Testis (tissue), 3 donors: ENCODE data around the gene XCL2. TPM values are rescaled to one million over a fixed set of nuclear protein-coding genes. Genes with fewer than 3 reads are reported as not detected.

Experiments used
- DNase-seq: peaks from one replicate; pipeline ENCODE4 v3.0.0-alpha.2; 2019
- H3K27ac ChIP-seq, 2 donors: fragments of 200-600 bp; sonication (generic); one replicate each; pipeline ENCODE4 v1.5.1; 2019
- H3K27me3 ChIP-seq: fragments of 200-600 bp; sonication (generic); one replicate; pipeline ENCODE4 v1.5.1; 2019
- H3K36me3 ChIP-seq: fragments of 200-600 bp; sonication (generic); one replicate; pipeline ENCODE4 v1.5.1; 2017; ENCODE audit warnings: low read depth; ENCODE audit errors: missing control alignments
- H3K4me1 ChIP-seq: fragments of 200-600 bp; sonication (generic); one replicate; pipeline ENCODE4 v1.5.1; 2019
- H3K4me3 ChIP-seq, 2 donors: fragments of 200-600 bp; sonication (generic); one replicate each; pipeline ENCODE4 v1.5.1; 2017 to 2019
- H3K9me3 ChIP-seq: fragments of 200-600 bp; sonication (generic); one replicate; pipeline ENCODE4 v1.5.1; 2017
- POLR2A ChIP-seq: fragments of 450-650 bp; IDR thresholded peaks from one replicate; pipeline ENCODE4 v1.6.1; 2017; ENCODE audit warnings: antibody characterized with exemption, mild to moderate bottlenecking, moderate library complexity
- WGBS, 2 donors: methylation state at CpG; one replicate each; pipeline ENCODE4 v1.1.5; 2018; 5-methylcytosine and 5-hydroxymethylcytosine counted together
- intact Hi-C: fragments of 100-400 bp; cut with DNase I; formaldehyde crosslinking; loops from one replicate; pipeline ENCODE4 v1.15.1; 2023; ENCODE audit warnings: low total_unique reads
- polyA plus RNA-seq: library from polyadenylated mRNA; stranded (reverse); fragments of 350-450 nt; fragmentation: Illumina TruSeq; extraction: RNeasy Lipid Tissue Mini Kit (QIAGEN cat#74804); gene quantifications from one replicate; pipeline ENCODE4 v1.2.3, GENCODE V29; 2014; ENCODE audit warnings: low read depth, low replicate concordance; ENCODE audit not compliant: insufficient read depth
- total RNA-seq, 2 donors: library from RNA; depleted of rRNA; stranded (reverse); fragments of >200 nt; gene quantifications; one replicate each; pipeline ENCODE4 v1.2.3, GENCODE V29; 2016
- TF ChIP-seq, protein P1 (sequence below), 3 experiments: fragments of 450-650 bp in 2 of 3; fragments of 200-600 bp in 1 of 3; sonication (generic) in 1 of 3; IDR thresholded peaks; one replicate each; pipeline ENCODE4 v1.5.1; 2016 to 2019; ENCODE audit warnings: antibody characterized with exemption in 3 of 3, mild to moderate bottlenecking in 2 of 3, moderate library complexity in 1 of 3

The XCL2 gene
- total and polyA plus RNA-seq, 3 donors from 2014 or later = 2.0 TPM; not detected in 2

DNA sequence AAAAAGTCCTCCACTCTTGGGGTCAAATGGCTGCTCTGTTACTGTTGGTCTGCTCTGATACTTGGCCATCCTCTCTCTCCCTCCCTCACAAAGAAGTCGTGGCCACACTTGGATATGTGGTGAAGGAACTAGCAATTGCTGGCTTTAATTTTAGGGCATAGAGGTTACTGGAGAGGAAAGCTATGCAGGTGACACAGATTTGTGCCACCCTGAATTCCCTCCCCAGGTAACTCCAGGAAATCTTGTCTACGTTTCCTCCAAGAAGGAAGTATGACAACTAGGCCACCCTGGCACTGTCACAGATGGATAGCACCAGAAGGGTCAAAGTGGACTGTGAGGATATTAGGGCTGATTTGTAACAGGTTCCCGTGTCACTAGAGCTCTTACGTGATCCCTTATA, 36.0 kb downstream of the XCL2 start:
- Histone ChIP-seq H3K9me3 (no peaks in the 10 kb centered on the region), H3K4me1 (no peaks in the 10 kb centered on the region), H3K4me3 (no peak overlapping the region), H3K27me3 (no peaks in the 10 kb centered on the region), H3K27ac (no peak overlapping the region), H3K36me3 (no peaks in the 10 kb centered on the region)
- no peak for DNase-seq
- TF ChIP-seq, protein P1, sequence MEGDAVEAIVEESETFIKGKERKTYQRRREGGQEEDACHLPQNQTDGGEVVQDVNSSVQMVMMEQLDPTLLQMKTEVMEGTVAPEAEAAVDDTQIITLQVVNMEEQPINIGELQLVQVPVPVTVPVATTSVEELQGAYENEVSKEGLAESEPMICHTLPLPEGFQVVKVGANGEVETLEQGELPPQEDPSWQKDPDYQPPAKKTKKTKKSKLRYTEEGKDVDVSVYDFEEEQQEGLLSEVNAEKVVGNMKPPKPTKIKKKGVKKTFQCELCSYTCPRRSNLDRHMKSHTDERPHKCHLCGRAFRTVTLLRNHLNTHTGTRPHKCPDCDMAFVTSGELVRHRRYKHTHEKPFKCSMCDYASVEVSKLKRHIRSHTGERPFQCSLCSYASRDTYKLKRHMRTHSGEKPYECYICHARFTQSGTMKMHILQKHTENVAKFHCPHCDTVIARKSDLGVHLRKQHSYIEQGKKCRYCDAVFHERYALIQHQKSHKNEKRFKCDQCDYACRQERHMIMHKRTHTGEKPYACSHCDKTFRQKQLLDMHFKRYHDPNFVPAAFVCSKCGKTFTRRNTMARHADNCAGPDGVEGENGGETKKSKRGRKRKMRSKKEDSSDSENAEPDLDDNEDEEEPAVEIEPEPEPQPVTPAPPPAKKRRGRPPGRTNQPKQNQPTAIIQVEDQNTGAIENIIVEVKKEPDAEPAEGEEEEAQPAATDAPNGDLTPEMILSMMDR (IDR thresholded peaks at IDR 0.05) = no peak
- intact Hi-C loops = no loop called here
- WGBS, 2 donors = 88 to 93% methylated on average over 4 of the region's 4 CpGs

DNA sequence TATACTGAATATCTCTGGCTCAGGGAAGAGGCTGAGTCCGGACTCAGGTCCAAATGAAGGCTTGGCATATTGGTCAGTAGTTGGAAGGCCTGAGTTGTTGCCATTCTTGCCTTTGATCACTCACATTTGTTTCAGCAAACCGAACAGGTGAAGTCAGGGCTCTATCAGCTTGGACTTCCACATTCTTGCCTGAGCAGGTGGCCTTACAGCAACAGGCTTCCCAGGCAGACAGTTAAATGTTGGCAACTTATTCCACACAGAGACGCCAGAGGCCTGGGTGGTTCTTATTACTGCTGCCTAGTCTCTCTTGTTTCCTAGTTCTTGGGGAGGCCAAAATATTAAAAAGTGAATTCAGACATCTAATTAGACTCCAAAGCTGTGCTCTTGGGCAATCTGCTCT, 36.6 kb downstream of the XCL2 start:
- no peaks in the 10 kb centered on the region for H3K27me3 ChIP-seq
- no peaks in the 10 kb centered on the region for H3K9me3 ChIP-seq
- WGBS, 2 donors = 82 to 84% methylated on average over 3 of the region's 3 CpGs
- intact Hi-C loops = no loop called here
- DNase-seq = no peak
- H3K4me1 ChIP-seq = no peaks in the 10 kb centered on the region
- no peak for TF ChIP-seq POLR2A
- TF ChIP-seq, protein P1 (IDR thresholded peaks at IDR 0.05) = no peak
- no peaks in the 10 kb centered on the region for H3K36me3 ChIP-seq
- no peak overlapping the region for H3K27ac ChIP-seq
- H3K4me3 ChIP-seq = no peak overlapping the region

DNA sequence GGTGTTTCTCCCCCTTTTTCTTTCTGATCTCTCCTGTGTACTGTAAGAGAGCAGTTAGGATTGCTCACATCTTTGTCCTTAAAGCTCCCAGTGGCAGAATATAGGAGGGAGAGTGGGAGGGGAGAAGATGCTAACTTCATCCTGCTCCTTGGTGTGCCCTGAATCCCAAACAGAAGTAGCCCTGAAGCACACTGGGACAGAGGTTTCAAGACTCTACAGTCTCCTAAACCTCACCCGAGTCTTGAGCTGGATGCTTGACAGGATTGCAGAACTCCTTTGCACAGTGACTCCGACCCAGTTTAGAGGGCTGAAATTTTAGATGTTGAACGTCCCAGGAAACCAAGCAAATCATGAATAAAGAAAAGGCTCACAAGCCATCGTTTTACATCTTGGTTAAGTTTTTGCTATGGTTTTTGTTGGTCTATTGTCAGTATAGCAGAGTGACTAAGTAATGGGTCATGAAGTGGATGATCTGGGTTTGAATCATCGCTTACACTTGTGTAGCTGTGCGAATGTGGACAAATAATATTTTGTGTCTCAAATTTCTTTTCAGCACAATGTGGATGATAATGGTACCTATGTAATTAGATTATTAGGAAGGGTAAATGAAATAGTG, 37.5 kb downstream of the XCL2 start:
- WGBS, 2 donors = 93 to 94% methylated on average over 6 of the region's 6 CpGs
- no peak overlapping the region for H3K27ac ChIP-seq
- H3K4me3 ChIP-seq = no peak overlapping the region
- no peaks in the 10 kb centered on the region for H3K9me3 ChIP-seq
- H3K4me1 ChIP-seq = no peaks in the 10 kb centered on the region
- intact Hi-C loops = no loop called here
- TF ChIP-seq, protein P1 (IDR thresholded peaks at IDR 0.05) = no peak
- no peak for TF ChIP-seq POLR2A
- no peak for DNase-seq
- no peaks in the 10 kb centered on the region for H3K36me3 ChIP-seq
- H3K27me3 ChIP-seq = no peaks in the 10 kb centered on the region

DNA sequence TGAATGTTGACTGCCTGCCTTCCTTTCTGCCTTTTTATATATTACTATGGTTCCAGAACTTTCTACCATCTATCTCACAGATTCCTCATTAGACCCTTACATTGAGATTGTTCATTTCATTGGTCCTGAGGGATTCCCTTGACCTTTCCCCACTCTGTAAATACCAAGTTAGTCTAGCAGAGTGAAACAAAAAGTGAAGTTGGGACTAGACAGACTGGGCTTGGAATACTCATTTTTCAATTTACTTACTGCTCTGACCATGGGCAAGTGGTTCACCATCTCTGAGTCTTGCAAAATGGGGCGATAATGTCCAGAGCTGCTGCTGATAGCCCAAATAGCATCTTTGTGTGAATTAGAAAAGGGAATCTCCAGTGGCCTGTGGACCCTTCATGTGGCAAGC, 38.8 kb downstream of the XCL2 start:
- no peaks in the 10 kb centered on the region for H3K4me1 ChIP-seq

More for the DNA sequence above, 38.8 kb downstream of the XCL2 start:
- H3K4me3 ChIP-seq = no peak overlapping the region
- DNase-seq = no peak
- intact Hi-C loops = no loop called here
- 100% methylated on average over 1 of the region's 1 CpG for WGBS, 2 donors
- no peaks in the 10 kb centered on the region for H3K27me3 ChIP-seq
- no peaks in the 10 kb centered on the region for H3K36me3 ChIP-seq
- no peaks in the 10 kb centered on the region for H3K9me3 ChIP-seq
- TF ChIP-seq POLR2A = no peak
- TF ChIP-seq, protein P1 (IDR thresholded peaks at IDR 0.05) = no peak
- no peak overlapping the region for H3K27ac ChIP-seq
